G401 (cell line): Measurements from ENCODE around the gene SEMA5A. TPM values are rescaled to one million over a fixed set of nuclear protein-coding genes. Genes with fewer than 3 reads are reported as not detected.

Experiments
- DNase-seq: peaks from one replicate; pipeline ENCODE4 v3.0.0-alpha.2; 2015; ENCODE audit warnings: low spot score
- in situ Hi-C: cut with HindIII; loops from 2 replicates; pipeline ENCODE4 v1.10.0; 2016; ENCODE audit warnings: low sequenced_read_pairs, mixed read lengths
- total RNA-seq: library from RNA; depleted of rRNA; stranded (reverse); fragments of >200 nt; shearing (Covaris generic); gene quantifications from 2 replicates; pipeline ENCODE4 v1.2.3, GENCODE V29; 2014

Gene SEMA5A
- total RNA-seq, 1 experiment from 2014 or later, result 0.95 TPM

DNA sequence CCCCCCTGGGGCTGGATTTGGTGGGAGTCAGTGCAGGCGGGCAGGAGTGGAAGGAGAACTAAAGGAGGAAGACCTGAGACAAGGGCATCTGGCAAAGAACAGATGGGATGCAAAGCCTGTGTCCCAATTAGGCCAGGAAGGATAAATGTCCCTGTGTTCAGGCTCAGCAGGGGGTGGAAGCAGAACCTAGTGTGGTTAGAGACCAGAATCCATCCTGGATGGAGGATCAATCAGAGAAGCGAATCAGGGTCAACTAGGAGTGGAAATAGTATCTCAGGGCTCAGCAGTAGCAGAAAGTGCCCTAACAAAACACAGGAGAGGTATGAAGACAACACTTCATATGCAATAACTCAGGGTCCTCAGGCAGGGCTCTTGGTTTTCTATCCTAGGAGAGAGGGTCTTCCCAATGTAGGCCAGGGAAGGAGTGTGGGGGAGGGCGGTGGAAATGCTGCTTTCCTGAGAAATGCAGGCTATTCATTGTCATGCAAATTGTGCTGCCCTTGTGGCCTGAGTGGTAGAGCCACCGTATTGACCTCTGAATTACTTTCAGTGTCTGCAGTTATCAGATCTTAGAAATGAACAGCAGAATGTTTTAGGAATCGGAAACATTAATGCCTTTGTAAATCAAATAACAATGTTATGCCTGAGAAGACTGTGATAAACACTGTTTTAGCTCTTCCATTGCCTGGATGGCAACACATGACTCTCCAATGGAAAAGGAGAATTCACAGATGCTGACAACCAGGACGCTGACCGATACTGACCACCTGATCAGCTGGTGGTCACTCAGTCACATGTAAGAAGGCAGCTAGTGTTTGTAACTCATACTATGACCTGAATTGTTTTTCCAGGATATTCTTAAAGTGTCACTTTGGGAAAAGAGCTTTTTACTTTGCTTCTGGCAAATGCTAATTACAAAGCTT, 323.6 kb downstream of the SEMA5A start:
- DNase-seq, result no peak
- in situ Hi-C loops, result no loop called here

- no peak for DNase-seq
- in situ Hi-C loops, result no loop called here
Observed at GRCh38 chr5:9218358-9218757, 327.5 kb downstream of the SEMA5A start.

DNA sequence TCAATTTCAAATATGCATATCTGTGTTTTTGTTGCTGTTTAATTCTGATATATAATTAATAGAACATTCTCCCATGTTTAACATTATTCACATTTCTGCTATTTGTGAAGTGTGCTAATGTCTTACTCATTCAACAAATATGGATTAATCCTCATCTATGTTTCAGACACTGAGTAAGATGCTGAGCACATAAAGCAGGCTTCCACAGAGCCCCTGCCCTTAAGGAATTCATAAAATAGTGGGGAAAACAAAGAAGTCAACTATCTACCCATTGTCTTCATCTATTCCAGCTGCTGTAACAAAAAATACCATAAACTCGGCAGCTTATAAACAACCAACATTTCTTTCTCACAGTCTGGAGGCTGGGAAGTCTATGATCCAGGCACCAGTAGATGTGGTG, 333.3 kb downstream of the SEMA5A start:
- no peak for DNase-seq
- in situ Hi-C loops, result no loop called here

- in situ Hi-C loops, result no loop called here
- no peak for DNase-seq
Observed at GRCh38 chr5:9209846-9210492, 335.9 kb downstream of the SEMA5A start.

DNA sequence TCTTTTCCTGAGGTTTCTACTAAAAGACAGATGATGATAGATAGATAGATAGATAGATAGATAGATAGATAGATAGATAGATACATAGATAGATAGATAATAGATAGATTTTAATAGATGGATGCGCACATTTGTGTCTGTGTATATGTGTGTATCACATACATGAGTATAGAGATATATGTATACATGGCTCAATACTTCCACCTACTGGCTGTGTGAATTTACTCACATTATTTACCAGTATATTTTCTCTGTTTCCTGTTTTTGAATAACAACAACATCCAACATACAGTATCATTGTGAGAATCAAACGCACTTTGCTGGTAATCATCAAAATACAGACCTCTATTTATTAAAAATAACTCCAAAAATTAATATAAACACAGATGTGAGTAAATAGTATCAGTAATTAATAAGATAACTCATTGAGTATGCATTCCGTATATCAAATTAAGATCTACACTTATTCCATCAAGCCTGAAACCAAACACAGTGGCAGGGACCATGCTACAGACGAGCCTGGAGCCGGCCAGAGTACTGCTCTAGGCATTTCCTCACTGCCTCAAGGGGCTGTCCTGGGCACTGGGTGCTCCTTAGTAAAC, 338.0 kb downstream of the SEMA5A start:
- in situ Hi-C loops, result no loop called here

GRCh38 chr5:9202636-9203035, 343.2 kb downstream of the SEMA5A start:
- in situ Hi-C loops, result no loop called here
- DNase-seq, result no peak

More for the DNA sequence above, 338.0 kb downstream of the SEMA5A start:
- peak; percentile 62 for DNase-seq

DNA sequence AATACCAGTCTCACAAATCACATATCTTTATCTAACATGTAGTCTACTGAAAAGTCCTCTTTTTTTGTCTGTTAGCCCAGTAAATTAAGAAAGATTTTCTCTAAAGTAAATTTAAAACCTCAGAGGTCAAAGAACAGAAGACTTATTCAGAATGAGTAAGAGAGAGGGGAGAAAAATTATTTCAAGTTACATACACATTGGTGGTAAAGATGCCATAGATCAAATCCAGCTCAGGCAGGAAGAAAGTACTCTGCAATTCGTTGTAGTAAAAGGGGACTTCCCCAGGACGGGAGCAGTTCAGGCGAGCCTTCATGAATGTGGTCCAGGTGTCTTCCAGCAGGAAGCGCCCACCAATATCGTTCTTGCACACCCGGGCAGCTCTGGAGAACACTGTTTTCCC, 344.1 kb downstream of the SEMA5A start:
- in situ Hi-C loops, result no loop called here
- DNase-seq, result no peak

- DNase-seq, result no peak
- in situ Hi-C loops, result no loop called here
Observed at GRCh38 chr5:9201011-9201410, 344.9 kb downstream of the SEMA5A start.

DNA sequence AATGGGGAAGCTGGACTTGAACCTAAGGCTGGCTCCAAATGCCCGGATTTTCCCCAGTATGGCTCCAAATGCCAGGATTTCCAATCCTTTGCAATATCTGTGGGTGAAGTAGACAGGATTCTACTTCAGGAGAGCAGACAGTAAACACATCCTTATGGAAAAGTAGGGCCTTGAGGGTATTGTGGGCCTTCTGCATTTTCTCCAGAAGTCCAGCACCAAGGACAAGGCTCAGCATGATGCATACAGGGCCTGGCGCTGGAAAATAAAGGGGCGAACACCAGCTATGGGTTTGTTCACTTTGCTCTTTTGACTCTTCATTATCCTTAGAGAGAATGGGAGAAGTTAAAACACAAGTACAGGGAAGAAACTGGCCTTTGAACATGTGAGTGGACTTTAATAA, 347.5 kb downstream of the SEMA5A start:
- in situ Hi-C loops, result no loop called here
- DNase-seq, result no peak

GRCh38 chr5:9197881-9198260, 348.0 kb downstream of the SEMA5A start:
- in situ Hi-C loops, result no loop called here
- DNase-seq, result no peak

- no peak for DNase-seq
- in situ Hi-C loops, result no loop called here
Observed at GRCh38 chr5:9196403-9197227, 349.3 kb downstream of the SEMA5A start.

DNA sequence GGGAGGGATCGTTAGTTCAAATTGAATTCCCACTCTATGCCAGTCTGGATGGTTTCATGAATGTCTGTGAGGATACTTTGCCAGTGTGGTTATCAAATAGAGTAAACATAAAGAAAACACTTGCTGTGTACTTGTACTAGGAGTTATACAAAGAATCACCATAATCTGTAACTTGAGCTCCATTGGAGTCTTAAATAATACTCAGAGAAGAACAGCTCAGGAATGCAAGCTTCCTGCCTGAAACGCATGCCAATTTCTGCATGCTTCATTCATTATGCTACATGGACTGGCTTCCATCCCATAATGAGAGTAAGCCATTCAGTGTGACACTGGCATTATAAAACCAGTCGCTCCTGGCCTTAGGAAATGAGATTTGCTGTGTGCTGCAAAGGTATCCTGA, 351.4 kb downstream of the SEMA5A start:
- no peak for DNase-seq
- in situ Hi-C loops, result no loop called here

DNA sequence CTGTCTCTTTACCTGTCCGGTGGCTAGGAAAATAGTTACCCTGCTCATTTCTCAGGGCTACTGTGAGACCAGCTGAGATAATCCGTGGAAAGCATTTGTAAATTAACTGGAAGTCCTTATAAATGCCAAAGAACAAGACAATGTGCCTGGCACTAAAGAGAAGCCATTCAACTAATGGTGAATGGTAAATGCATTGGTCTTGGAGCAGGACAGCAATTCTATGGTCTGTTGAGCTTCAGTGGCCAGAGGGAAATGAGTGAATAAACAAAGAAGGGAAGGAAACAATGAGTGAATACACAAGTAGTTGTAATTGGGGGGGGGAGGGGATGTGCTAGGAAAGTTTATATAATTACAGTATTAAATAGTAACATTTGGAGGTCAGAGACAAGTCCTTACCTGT, 353.6 kb downstream of the SEMA5A start:
- no peak for DNase-seq

GRCh38 chr5:9189681-9190080, 356.2 kb downstream of the SEMA5A start:
- DNase-seq, result no peak
- in situ Hi-C loops, result no loop called here

More for the DNA sequence above, 353.6 kb downstream of the SEMA5A start:
- in situ Hi-C loops, result no loop called here

DNA sequence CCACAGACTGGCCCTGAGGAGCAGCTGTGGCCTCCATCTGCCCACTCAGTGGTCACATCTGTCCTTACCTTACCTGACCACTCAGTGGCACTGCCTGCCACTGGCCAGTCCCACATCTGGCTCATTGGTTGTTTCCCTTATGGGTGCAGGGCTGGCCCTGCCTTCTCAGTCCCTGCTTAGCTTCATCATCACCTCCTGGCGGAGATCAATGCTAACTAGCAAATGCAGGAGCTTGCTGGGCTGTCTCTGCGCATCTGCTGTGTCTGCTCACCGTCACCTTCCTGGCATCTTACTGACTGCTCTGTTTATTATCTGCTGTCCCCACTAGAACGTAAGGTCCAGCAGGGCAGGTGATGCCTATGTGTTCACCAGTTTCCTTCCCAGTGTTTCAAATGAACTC, 356.9 kb downstream of the SEMA5A start:
- DNase-seq, result no peak
- in situ Hi-C loops, result no loop called here

- no peak for DNase-seq
- in situ Hi-C loops, result no loop called here
Observed at GRCh38 chr5:9188131-9188530, 357.7 kb downstream of the SEMA5A start.

- DNase-seq, result no peak
- in situ Hi-C loops, result no loop called here
Observed at GRCh38 chr5:9187614-9188013, 358.3 kb downstream of the SEMA5A start.

DNA sequence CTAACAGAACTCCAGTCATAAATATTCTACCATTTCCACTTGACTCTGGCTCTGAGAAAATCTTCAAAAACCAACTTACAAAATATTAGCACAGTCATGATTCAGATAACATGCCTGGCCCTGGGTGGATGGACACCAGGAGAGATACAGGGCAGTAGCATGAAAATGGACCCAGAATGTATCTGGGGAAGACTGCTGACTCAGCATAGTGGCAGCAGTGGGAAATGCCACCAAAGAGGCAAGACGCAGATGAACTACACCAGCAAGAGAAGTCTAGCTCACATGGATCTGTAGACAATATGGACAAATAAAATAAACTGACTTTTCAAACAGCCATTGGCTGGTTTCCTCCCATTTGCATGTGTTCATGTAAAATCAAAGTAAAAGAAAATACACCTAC, 359.8 kb downstream of the SEMA5A start:
- in situ Hi-C loops, result no loop called here

DNA sequence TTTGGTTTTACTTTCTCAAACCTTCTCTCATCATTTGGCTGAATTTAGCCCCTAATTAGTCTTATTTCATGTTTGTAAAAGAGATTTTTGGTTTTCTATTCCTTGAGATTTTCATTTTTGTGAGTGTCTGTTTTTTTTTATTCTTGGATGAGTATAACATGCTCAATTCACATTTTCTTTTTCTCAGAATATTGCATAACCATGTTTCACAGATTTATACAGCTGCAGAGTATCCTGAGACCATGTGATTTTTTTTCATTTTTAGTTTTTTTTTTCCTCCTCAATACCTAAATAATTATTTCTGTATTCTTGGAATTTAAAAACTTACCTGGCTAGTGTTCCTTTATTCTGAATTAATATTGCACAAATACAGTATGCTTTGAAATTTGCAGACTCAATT, 361.9 kb downstream of the SEMA5A start:
- no peak for DNase-seq
- in situ Hi-C loops, result no loop called here

More for the DNA sequence above, 359.8 kb downstream of the SEMA5A start:
- DNase-seq, result no peak
